HG03460 (cell line): ENCODE data around the gene PRAME.

Experiments
- ATAC-seq: cut with Tn5 transposase; IDR thresholded peaks from one replicate; pipeline ENCODE4 v1.9.1; 2021; ENCODE audit not compliant: unreplicated experiment

Gene PRAME

DNA sequence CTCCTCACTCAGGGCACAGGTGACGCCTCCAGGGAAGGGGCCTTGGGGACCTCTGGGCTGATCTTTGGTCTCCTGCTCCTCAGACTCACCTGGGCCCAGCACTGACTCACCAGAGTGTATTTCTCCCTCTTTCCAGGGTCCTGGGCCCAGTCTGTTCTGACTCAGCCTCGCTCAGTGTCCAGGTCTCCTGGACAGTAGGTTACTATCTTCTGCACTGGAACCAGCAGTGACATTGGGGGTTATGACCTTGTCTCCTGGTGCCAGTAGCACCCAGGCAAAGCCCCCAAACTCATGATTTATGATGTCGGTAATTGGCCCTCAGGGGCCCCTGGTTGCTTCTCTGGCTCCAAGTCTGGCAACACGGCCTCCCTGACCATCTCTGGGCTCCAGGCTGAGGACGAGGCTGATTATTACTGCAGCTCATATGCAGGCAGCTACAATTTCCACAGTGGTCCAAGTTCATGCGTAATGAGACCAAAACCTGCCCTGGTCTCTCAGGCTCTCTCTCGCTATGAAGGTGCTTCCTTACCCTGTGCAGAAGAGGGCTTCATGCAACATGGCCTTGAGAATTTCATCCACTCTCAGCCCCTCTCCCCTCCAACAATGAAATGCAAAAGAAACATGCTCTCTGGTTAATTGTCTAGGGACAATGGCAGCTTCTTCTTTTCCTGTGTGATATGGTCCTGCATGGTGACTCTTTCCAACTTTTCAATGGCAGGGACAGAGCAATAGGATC, 21.0 kb upstream of the PRAME start:
- ATAC-seq, result no peak

DNA sequence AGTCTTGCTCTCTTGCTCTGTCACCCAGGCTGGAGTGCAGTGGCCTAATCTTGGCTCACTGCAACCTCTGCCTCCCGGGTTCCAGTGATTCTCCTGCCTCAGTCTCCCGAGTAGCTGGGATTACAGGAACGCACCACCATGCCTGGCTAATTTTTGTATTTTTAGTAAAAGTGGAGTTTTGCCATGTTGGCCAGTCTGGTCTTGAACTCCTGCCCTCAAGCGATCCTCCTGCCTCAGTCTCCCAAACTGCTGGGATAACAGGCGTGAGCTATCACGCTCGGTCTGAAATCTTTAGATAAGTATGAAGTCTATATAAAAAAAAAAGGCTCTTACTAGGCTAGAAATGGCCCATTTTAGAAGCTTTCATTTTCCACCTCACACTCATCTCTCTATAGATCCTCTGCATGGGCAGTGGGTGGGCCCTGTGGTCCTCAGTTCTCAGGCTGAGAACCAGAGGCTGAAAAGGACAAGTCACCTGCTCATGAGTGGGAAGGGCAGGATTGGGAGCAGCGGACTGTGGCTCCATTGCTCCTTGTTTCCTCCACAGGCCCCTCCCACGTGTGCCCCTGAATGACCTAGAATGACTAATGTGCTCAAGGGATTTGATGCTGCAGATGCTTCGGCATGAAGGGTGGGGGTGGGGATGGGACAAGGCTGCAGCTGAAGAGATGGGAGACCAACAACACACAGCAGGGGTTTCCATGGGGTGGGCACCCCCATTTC, 19.8 kb upstream of the PRAME start:
- ATAC-seq, result no peak

DNA sequence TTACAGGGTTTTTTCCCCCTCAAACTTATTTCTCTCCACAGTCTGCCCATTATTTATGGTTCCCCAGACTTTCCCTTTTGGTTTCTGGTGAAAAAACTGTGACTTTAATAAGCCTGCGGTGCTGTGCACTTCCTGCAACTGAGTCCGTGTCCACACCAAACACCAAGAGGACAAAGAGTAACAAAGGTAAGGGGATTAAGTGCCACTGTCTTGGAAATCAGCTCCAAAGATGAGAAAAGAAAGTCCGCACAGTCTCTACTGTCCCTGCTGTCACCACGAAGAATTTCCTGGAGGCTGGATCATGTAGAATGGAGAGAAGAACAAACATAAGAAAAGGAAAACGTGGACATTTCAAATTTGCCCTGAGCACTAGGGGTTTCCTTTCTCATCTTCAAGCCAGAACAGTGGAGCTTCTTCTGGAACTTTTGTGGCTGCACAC, 17.9 kb upstream of the PRAME start:
- ATAC-seq, result no peak

DNA sequence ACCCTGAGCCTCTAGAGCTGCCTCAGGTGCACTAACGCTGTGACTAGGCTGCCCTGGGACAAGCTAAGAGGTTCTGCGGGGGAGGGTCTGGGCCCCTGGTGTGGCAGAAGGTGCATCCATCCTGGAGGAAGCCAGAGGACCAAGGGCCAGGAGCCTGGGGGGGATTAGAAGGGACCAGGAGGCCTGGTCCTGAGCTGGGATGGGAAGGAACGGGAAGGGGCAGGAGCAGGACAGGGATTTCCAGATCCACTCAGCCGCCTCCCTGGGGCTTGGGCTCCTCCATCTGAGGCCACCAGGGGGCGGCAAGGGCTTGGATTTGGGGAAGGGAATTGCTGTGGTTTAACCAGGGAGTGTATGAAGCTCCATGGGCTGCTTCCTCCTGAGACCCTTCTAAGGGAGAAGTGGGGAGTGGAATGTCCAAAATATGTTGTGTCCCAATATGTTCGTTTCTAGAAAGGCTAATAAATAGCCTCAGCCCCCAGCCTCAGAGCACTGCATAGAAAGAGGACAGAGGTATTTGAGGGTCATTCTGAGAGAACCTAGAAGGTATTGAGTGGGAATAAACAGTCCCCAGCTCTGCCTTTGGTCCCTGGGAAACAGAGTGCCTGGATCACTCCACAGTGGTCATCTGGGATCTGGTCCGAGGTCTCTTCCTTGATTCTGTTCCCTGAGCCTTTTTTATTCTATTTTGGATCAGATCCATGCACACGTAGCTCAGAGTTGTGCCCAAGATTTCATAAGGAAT, 17.4 kb upstream of the PRAME start:
- no peak for ATAC-seq

DNA sequence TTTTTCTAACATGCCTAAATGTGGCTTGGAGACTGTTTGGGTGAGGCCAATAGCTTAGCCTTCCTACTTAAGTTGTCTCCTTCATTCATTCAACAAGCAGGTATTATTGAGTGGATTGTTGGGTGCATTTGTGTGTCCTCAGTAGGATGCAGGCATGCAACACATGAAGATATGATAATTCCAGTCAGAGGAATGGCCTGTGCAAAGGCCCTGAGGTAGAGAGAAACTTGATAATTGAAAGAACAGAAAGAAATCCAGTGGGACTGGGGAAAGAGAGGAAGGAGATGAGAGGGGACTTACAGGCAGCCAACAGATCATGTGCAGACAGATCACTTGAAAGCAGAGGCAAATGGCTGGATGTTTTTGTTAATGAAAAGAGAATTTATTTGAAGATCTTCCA, 15.3 kb upstream of the PRAME start:
- no peak for ATAC-seq

DNA sequence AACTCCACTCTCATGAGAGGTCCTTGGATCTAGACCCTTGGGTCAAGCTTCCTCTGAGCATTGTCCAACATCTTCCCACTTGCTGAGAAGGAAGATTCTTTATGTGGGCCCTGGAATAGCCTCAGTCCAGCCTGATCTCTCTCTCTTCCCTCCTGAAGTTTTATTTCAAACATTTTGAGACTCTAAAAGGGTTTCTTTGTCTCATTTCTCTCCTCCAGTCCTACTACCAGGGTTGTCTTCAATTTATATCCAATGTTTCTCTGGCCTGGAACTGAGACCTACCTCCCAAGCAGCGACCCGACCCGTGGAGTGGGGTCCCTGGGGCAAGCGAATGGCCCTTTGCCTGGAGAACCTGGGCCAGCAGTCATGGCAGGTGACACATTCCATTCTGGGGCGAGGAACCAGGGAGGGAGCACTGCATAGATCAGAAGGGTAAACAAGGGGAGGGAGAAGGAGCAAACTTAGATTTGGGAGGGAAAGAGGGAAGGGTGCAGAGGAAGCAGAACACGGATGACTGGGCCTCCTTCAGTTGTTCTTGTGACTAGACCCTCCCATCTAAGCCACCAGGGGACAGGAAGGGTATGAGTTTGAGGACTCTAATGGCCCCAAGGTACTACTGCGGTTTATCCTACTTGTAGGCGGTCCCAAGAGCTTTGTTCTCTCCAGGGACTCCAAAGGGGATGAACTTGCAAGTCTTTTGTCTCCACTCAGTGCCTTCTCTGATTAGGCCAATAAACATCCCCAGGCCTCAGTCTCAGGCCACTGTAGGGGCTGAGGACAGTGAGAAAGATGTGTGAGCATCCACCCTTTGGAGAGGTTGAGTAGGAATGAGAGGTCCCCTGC, 14.2 kb upstream of the PRAME start:
- no peak for ATAC-seq

DNA sequence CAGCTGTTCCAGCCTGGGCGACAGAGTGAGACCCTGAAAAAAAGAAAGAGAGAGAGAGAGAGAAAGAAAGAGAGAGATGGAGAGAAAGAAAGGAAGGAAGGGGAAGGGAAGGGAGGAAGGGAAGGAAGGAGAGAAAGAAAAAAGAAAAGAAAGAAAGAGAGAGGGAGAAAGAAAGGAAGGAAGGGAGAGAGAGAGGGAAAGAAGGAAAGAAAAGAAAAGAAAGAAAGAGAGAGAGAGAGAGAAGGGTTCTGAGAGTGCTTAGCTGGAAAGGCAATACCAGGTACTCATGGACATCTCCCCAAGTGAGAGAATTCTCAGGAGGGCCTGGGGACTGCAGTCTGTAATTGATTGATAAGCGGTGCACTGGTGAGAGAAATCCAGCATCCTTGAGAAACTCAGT, 12.8 kb upstream of the PRAME start:
- no peak for ATAC-seq

DNA sequence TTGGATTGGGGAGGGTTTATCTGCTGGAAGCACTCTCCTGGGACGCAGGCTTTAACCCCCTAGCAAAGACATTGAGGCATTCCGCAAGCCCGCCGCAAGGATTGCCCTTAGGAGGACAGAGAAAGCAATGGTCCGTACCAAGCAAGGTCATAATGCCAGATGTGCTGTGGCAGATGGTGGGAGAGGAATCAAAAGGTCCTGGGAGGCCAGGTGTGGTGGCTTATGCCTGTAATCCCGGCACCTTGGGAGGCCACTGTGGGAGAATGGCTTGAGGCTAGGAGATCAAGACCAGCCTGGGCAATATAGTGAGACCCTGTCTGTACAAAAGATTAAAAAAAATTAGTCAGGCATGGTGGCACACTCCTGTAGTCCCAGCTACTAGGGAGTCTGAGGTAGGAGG, 12.4 kb upstream of the PRAME start:
- no peak for ATAC-seq

DNA sequence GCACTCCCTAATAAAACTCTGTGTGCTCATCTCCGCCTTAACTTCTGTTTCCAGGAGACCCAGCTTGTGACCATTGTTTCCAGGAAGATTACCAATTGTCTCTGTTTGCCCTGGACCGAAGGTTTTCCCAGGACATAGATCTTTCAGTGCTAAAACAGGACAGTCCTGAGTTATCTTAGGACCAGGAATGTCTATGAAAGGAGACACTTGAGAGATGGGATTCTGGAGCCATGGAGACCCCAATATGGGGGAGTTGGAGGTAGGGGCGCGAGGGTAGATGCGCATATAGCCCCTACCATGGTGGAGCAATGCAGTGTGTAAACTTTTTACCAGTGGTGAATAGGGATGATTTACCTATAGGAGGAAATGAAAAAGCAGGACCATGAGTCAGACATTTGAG, 10.2 kb upstream of the PRAME start:
- no peak for ATAC-seq

DNA sequence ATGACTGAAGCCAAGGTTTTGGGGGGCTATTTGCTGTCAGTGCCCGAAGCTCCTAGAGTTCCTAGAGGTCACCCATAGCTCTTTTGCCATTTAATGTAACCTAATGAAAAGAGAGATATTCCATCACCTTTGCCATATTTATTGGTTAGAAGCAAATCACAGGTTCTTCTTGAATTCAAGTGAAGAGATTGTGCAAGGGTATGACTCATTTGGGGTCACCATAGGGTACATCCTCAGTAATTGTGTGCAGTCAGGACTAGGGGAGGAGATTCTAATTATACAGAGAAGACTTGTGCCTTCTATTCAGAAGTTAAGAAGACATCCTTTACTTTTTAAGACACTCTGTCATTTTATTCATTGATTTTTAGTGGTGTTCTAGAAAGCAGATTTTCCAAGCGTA, 6.9 kb upstream of the PRAME start:
- no peak for ATAC-seq

DNA sequence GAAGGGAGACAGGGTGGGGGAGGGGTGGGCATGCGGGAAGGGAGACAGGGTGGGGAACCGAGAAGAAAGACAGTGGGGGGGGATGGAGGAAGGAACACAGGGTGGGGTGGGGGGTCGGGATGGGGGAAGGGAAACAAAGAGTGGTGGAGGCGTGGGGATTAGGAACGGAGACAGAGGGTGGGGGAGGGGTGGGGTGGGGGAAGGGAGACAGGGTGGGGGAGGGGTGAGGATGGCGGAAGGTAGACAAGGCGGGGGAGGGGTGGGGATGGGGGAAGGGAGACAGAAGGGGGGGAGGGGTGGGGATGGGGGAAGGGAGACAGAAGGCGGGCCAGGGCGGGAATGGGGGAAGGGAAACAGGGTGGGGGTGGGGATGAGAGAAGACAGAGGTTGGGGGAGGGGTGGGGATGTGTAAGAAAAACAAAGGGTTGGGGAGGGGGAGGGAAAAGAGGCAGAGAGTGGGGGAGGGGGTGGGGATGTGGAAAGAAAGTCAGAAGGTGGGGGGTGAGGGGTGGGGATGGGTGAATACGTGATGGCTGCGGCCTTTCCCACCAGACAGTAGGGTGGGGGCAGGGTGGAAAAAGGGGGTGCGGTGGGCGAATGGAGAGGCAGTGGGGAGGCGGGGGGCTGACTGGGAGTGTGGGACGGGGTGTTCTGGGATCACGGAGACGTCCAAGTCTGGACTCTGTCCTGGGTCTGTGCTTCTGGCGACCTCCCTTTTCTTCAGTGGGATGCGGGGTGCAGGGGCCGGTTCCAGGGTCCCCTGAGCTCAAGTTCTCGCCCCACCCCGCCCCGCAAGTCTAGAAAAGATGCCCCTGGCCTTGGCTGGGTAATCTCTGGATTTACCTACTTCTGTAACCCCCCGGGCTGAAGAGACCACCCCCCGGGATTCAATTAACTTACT, 744 bp downstream of the PRAME start:
- ATAC-seq, result no peak

DNA sequence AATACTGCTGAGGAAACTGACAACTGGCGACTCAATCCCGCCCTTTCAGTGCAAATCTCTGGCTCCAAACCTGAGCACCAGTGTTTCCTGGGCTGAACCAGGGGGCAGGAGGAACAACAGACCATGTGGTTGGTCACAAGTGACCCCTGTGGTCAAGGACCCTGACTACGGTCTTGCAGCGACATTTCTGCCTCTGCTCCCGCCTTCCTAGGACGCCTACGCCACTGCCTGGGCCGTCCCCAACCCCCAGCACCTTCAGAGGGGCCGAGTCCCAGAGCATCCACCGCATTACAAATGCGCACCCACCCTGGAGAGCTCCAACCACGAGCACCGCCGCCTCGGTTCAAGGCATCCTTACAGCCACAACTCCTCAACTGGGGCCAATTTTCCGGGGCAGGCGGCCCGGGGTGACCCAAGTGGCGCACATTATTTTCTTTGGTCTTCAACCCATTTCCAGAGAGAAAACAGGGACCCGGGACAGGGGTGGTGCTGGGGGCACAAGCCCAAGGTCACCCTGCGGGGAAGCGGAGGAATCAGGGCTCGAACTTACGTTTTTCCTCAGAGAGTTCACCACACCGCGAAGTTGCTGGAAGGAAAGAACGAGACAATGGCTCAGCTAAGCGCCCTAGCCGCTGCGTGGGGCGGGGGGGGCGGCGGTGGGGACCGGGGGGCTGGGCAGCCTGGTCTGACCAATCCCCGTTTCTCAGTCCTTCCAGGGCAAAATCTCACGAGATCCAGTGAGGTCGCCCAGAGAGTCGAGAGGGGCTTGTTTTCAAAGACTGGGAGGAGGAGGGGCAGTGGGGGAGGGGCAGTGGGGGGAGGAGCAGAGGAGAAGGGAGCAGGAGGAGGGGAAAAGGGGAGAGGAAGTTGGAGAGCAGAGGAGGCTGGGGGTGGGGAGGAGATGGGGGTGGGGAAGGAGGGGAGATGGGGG, 1.8 kb downstream of the PRAME start:
- no peak for ATAC-seq

DNA sequence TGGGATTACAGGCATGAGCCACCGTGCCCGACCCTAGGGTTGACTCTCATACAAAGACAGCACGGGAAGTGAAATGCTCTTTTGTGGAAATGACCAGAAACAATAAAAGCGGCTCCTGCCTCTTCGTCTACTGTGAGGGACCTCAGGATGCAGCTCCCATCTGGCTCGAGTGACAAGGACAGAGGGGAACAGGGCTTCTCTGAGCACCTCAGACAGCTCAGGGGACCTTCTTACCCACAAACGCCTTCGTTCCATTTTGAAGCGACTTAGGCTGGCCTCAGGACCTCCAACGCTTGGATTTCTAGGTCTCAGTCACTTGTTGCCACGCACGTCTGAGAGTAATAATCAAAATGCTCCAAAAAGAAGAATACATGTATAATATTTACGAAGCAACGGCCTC, 2.5 kb downstream of the PRAME start:
- ATAC-seq, result no peak

DNA sequence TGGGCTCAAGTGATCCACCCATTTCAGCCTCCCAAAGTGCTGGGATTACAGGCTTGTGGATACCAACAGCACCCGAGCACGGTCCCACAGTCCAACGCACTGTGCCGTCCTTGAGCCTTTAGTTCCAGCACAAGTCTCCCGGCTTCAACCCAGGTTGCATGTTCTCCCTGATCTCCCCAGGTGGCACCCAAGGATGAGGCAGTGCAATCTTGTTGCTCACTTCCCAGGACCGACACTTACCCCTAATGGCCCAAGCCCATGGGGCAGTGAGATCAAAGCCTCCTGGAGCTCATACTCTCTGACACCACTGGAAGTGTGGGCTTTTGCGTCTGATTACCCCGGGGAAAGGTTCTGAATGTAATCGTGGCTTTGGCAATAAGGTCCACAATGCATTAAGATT, 3.5 kb downstream of the PRAME start:
- ATAC-seq, result no peak

DNA sequence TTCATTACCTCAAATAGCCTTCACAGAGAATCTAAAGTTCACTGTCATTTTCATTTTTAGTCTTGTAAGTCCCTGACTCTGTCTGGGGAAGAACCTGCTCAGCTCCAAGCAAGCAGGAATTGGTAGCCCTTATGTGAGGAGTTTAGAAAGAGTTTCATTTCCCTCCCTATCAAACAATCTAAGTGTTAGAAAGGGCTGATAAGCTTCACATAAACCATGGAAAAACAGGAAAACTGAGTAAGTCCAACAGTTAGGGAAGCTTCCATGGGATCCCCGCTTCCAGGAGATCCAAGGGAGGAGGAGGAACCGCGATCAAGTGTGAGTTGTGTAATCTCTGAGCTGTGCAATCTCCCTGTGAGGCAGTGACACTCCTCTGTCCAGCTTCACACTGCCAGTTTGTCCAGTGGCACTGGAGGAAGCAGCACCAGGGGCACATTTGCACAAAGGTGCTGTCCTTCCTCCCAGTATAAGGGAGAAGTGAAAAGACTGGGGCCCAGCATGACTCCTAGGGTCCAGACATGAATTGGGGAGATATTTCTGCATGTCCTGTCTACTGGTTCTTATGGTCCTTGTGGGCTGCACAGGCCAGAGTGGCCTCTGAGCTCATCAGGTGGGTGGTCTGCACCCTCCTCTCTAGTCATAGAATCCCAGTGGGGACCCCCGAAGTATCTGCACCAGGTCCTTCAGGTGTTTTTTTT, 4.3 kb downstream of the PRAME start:
- ATAC-seq, result no peak

DNA sequence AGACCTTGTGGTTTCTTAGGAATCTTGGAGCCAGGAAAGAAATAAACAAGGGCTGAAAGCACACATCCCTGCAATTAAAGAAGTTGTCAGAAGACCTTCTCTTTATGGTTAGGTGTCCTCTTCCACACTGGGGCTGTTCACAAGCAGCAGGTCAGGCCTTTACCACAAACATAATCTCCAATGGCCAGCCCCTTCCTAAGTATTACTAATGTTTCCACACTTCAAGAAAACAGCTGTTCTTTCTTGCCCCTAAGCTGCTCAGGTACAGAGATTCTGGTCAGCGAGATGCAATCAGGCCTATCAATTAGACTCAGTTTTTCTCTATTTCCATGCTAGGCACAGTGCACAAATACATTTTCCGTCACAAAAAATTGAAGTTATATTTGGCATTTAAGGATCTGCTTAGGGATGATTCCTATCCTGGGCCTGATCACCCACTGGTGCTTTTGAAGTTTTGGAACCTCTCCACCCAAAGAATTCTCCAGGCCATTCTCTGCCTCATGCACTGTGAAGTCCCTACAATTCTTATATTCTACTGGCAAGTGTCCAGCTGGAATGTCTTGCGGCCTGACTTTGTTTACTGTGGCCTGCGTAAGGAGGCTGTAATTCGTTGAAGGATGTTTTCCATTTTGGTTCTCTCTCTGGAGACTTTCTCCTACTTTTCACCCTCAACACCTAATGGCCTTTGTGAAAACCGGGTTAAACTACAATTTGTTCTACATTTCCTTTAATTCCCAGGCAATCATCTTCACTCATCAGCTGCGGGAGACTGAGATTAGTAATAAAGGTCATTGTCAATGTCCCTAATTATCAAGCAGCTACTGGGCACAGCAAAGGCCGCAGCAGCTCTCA, 5.1 kb downstream of the PRAME start:
- no peak for ATAC-seq

DNA sequence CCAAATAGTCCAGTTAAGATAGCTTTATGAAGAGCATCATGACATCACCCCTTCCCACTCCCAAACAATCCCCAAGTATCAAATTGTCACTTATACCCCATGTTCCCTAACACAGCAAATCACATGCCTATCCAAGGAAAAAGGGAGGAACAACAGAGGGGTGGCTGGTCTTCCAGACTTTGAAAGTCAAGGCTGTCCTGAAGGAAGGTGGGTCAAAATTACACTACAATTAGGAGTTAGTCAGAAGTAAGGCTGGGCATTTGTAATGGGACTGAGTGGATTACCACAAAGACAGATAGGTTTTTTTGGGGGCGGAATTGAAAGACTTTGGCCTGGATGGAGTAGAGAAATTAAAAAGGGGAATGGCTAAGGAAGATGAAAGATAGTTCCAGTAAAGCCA, 5.9 kb downstream of the PRAME start:
- ATAC-seq, result no peak

DNA sequence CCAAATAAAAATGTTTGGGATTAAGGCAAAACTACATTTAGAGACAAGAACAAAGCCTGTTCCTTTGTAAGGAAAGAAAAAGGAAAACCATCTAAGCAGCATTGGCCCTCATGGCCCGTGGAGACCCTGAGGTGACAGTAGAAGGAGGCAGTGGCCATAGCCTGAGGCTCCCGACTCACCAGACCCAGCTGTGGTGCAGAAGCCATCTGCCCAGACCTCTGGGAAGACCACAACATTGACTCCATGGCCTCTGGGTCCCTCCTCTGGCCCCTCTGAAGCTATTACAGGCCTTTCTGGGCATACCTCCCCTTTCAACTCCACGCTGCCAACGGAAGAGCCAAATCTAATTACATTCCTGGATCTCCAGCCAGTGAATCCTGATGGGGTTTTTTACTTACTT, 6.4 kb downstream of the PRAME start:
- no peak for ATAC-seq
